ENCODE results near the gene ZCCHC8. TPM values are rescaled to one million over a fixed set of nuclear protein-coding genes. Genes with fewer than 3 reads are reported as not detected.
"Not testable (repeated sequence)": the region's sequence is repeated elsewhere in the genome, so short reads cannot be mapped to it uniquely, and the experiment has no call there.

The ZCCHC8 gene
- total RNA-seq, 4 donors from 2014 or later, result 15.6 to 27.7 (median 20.0) TPM

GRCh38 chr12:122454250-122454721 lies 46.4 kb downstream of the ZCCHC8 start:
- 50 to 55% methylated on average over 7 to 12 of the region's 12 CpGs for WGBS, 2 donors
- H3K36me3 ChIP-seq, result no peaks in the 10 kb centered on the region
- no peak for DNase-seq

GRCh38 chr12:122452701-122453285 lies 47.9 kb downstream of the ZCCHC8 start:
- WGBS, 2 donors, result 60 to 67% methylated on average over 10 to 11 of the region's 11 CpGs
- Histone ChIP-seq H3K4me1 (peaks cover 8 to 48% (median 16%) of the 10 kb centered on the region in 3 donors), H3K27me3 (no peaks in the 10 kb centered on the region), H3K4me3 (no peak overlapping the region), H3K27ac (peak overlapping the region; percentile 22 to 55 (median 45)), H3K9me3 (no peaks in the 10 kb centered on the region), H3K36me3 (no peaks in the 10 kb centered on the region)
- intact Hi-C loops (cut with DNase I), result no loop called here
- no peak for TF ChIP-seq POLR2A (IDR thresholded peaks at IDR 0.05)
- TF ChIP-seq, protein P1, sequence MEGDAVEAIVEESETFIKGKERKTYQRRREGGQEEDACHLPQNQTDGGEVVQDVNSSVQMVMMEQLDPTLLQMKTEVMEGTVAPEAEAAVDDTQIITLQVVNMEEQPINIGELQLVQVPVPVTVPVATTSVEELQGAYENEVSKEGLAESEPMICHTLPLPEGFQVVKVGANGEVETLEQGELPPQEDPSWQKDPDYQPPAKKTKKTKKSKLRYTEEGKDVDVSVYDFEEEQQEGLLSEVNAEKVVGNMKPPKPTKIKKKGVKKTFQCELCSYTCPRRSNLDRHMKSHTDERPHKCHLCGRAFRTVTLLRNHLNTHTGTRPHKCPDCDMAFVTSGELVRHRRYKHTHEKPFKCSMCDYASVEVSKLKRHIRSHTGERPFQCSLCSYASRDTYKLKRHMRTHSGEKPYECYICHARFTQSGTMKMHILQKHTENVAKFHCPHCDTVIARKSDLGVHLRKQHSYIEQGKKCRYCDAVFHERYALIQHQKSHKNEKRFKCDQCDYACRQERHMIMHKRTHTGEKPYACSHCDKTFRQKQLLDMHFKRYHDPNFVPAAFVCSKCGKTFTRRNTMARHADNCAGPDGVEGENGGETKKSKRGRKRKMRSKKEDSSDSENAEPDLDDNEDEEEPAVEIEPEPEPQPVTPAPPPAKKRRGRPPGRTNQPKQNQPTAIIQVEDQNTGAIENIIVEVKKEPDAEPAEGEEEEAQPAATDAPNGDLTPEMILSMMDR (IDR thresholded peaks at IDR 0.05), result no peak
- no peak for DNase-seq

More at GRCh38 chr12:122454250-122454721, 46.4 kb downstream of the ZCCHC8 start:
- Histone ChIP-seq H3K27ac (peak overlapping the region in 3 of 4 donors; percentile 52 to 64 (median 58)), H3K9me3 (no peaks in the 10 kb centered on the region), H3K4me1 (peaks cover 8 to 43% (median 16%) of the 10 kb centered on the region in 3 donors), H3K27me3 (no peaks in the 10 kb centered on the region), H3K4me3 (no peak overlapping the region)
- TF ChIP-seq, protein P1 (IDR thresholded peaks at IDR 0.05), result no peak
- no peak for TF ChIP-seq POLR2A (IDR thresholded peaks at IDR 0.05)
- intact Hi-C loops (cut with DNase I), result no loop called here

DNA sequence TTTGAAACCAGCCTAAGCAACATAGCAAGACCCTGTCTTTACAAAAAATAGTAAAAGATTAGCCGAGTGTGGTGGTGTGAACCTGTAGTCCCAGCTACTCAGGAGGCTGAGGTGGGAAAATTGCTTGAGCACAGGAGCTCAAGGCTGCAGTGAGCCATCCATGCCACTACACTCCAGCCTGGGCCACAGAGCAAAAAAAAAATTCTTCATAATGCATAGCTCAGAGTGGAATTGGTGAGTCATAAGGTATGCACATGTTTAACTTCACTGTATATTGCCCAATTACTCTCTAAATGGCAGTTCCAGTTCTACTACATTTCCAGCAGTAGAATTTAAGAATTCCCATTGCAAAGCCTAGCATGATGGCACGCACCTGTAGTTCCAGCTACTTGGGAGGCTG lies 51.4 kb downstream of the ZCCHC8 start:
- H3K9me3 ChIP-seq, result no peaks in the 10 kb centered on the region
- TF ChIP-seq, protein P1 (IDR thresholded peaks at IDR 0.05), result peak in 2 of 6 experiments; percentile 21 to 41
- TF ChIP-seq POLR2A (IDR thresholded peaks at IDR 0.05), result no peak
- intact Hi-C loops (cut with DNase I), result no loop called here
- H3K27me3 ChIP-seq, result no peaks in the 10 kb centered on the region
- H3K36me3 ChIP-seq, result no peaks in the 10 kb centered on the region
- H3K4me1 ChIP-seq, result peaks cover 8 to 39% (median 14%) of the 10 kb centered on the region in 3 donors
- no peak overlapping the region for H3K4me3 ChIP-seq
- no peak for DNase-seq
- peak overlapping the region in 3 of 4 donors; percentile 34 to 70 (median 59) for H3K27ac ChIP-seq
- WGBS, 2 donors, result 50 to 63% methylated on average over 1 to 2 of the region's 2 CpGs

GRCh38 chr12:122447825-122448224 lies 52.9 kb downstream of the ZCCHC8 start:
- H3K27ac ChIP-seq; H3K36me3 ChIP-seq; H3K9me3 ChIP-seq; intact Hi-C loops (cut with DNase I); DNase-seq; H3K27me3 ChIP-seq; H3K4me3 ChIP-seq: not testable (repeated sequence)
- 89 to 93% methylated on average over 3 of the region's 3 CpGs for whole genome bisulfite sequencing, 2 donors
- H3K4me1 ChIP-seq, result peaks cover 0 to 24% (median 4%) of the 10 kb centered on the region in 3 donors

DNA sequence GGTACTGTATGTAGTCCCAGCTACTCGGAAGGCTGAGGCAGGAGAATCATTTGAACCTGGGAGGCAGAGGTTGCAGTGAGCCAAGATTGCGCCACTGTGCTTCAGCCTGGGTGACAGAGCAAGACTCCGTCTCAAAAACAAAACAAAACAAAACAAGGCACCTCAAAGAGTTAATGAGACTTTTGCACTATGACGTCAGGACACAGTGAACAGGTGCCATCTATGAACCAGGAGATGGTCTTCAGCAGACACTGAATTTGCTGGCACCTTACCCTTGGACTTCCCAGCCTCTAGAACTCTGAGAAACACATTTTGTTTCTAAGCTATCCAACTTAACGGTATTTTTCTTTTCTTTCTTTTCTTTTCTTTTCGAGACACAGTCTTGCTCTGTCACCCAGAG lies 54.3 kb downstream of the ZCCHC8 start:
- 62 to 69% methylated on average over 6 of the region's 6 CpGs for WGBS, 2 donors
- H3K27me3 ChIP-seq; intact Hi-C loops (cut with DNase I); H3K4me3 ChIP-seq; H3K36me3 ChIP-seq; DNase-seq; H3K9me3 ChIP-seq: not testable (repeated sequence)
- H3K4me1 ChIP-seq, result peaks cover 0 to 16% (median 0%) of the 10 kb centered on the region in 3 donors
- peak overlapping the region in 1 of 4 donors; percentile 4 for H3K27ac ChIP-seq

GRCh38 chr12:122444071-122444470 lies 56.7 kb downstream of the ZCCHC8 start:
- WGBS, 2 donors, result 70 to 83% methylated on average over 4 to 5 of the region's 5 CpGs
- H3K9me3 ChIP-seq, result not testable (repeated sequence)

More at GRCh38 chr12:122444071-122444470, 56.7 kb downstream of the ZCCHC8 start:
- DNase-seq; H3K4me1 ChIP-seq; H3K27me3 ChIP-seq; H3K36me3 ChIP-seq; intact Hi-C loops (cut with DNase I); H3K27ac ChIP-seq; H3K4me3 ChIP-seq: not testable (repeated sequence)

All from esophagus squamous epithelium (tissue), 5 donors.